AG20443 (cell line): ENCODE data around the gene CCM2.

Experiments
- DNase-seq: peaks from one replicate; pipeline ENCODE4 v3.0.0; 2012; ENCODE audit warnings: low spot score, mixed read lengths

The CCM2 gene

DNA sequence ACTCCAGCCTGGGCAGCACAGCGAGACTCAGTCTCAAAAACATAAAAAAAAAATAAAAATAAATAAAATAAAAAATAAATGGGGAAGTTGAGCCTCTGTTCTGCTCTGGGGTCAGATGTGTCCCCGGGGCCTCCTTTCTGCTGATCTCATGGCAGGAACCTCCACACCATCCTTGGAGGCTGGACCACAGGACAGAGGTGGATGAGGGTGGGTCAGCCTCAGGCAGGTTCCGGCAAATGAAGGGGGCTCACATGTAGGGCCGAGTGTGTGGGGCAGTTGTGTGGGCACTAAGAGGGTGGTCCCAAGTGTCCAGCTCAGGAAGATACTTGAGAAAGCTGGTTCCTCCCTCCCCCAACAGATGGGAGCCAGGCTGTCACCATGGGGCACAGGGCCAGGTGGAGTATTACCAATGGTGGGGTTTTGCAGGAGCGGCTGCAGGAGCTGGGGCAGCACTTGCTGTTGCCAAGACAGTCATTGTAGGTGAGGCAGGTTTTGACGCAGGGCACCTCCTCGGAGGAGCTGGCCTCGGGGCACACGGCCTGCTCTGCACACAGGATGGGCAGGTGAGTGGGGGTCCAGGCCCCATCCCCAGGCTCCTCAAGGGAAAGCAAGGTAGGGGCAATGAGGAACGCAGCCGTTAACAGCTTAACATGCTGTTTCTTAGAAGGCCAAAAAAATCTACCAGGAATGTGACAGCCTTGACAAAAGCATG is 125.3 kb downstream of the CCM2 start:
- DNase-seq = no peak
